T follicular helper cell (primary cell): Measurements from ENCODE around the gene ALAS1.
"Not testable (repeated sequence)": the region's sequence is repeated elsewhere in the genome, so short reads cannot be mapped to it uniquely, and the experiment has no call there.

Source experiments
- DNase-seq: peaks from one replicate; pipeline ENCODE4 v3.0.0-alpha.2; 2020; ENCODE audit warnings: low read depth

ALAS1 gene

GRCh38 chr3:52176951-52177700 lies 20.8 kb upstream of the ALAS1 start:
- DNase-seq = no peak

GRCh38 chr3:52177701-52178042 lies 20.3 kb upstream of the ALAS1 start:
- DNase-seq = no peak

- DNase-seq = not testable (repeated sequence)
These were observed 19.8 kb upstream of the ALAS1 start for GRCh38 chr3:52178126-52178525.

GRCh38 chr3:52178537-52178936 lies 19.4 kb upstream of the ALAS1 start:
- no peak for DNase-seq

- DNase-seq = no peak
These were observed 16.4 kb upstream of the ALAS1 start for GRCh38 chr3:52181543-52181942.

- DNase-seq = no peak
These were observed 15.8 kb upstream of the ALAS1 start for GRCh38 chr3:52182196-52182595.

- no peak for DNase-seq
These were observed 15.3 kb upstream of the ALAS1 start for GRCh38 chr3:52182691-52183090.

GRCh38 chr3:52183786-52184445 lies 14.0 kb upstream of the ALAS1 start:
- no peak for DNase-seq

- no peak for DNase-seq
These were observed 13.3 kb upstream of the ALAS1 start for GRCh38 chr3:52184690-52185089.

- no peak for DNase-seq
These were observed 12.6 kb upstream of the ALAS1 start for GRCh38 chr3:52185311-52185710.

- no peak for DNase-seq
These were observed 12.1 kb upstream of the ALAS1 start for GRCh38 chr3:52185837-52186236.

- no peak for DNase-seq
These were observed 11.2 kb upstream of the ALAS1 start for GRCh38 chr3:52186729-52187128.

GRCh38 chr3:52188556-52188955 lies 9.4 kb upstream of the ALAS1 start:
- DNase-seq = no peak

GRCh38 chr3:52190294-52191074 lies 7.5 kb upstream of the ALAS1 start:
- no peak for DNase-seq

GRCh38 chr3:52191663-52192062 lies 6.3 kb upstream of the ALAS1 start:
- DNase-seq = no peak

GRCh38 chr3:52193065-52193464 lies 4.9 kb upstream of the ALAS1 start:
- no peak for DNase-seq

GRCh38 chr3:52194485-52195290 lies 3.3 kb upstream of the ALAS1 start:
- no peak for DNase-seq

- DNase-seq = no peak
These were observed 2.7 kb upstream of the ALAS1 start for GRCh38 chr3:52195291-52195597.

GRCh38 chr3:52195823-52196331 lies 2.1 kb upstream of the ALAS1 start:
- no peak for DNase-seq

- DNase-seq = no peak
These were observed 983 bp upstream of the ALAS1 start for GRCh38 chr3:52196977-52197376.

- DNase-seq = no peak
These were observed 490 bp upstream of the ALAS1 start for GRCh38 chr3:52197499-52197841.
